ENCODE results near the gene USP6.
"Not testable (repeated sequence)": the region's sequence is repeated elsewhere in the genome, so short reads cannot be mapped to it uniquely, and the experiment has no call there.

The USP6 gene

GRCh38 chr17:5122056-5122455 lies 6.2 kb downstream of the USP6 start:
- DNase-seq (ENCODE audit: low read depth, low spot score): not testable (repeated sequence)

GRCh38 chr17:5122586-5123342 lies 6.9 kb downstream of the USP6 start:
- no peak for DNase-seq (ENCODE audit: low read depth, low spot score)

- no peak for DNase-seq (ENCODE audit: low read depth, low spot score)
Measured at GRCh38 chr17:5123343-5124124, 7.7 kb downstream of the USP6 start.

GRCh38 chr17:5124125-5124760 lies 8.4 kb downstream of the USP6 start:
- not testable (repeated sequence) for DNase-seq (ENCODE audit: low read depth, low spot score)

GRCh38 chr17:5124896-5125295 lies 9.1 kb downstream of the USP6 start:
- DNase-seq (ENCODE audit: low read depth, low spot score): not testable (repeated sequence)

GRCh38 chr17:5126719-5127488 lies 11.1 kb downstream of the USP6 start:
- DNase-seq (ENCODE audit: low read depth, low spot score): no peak

- no peak for DNase-seq (ENCODE audit: low read depth, low spot score)
Measured at GRCh38 chr17:5127910-5128309, 12.1 kb downstream of the USP6 start.

GRCh38 chr17:5128387-5128786 lies 12.6 kb downstream of the USP6 start:
- not testable (repeated sequence) for DNase-seq (ENCODE audit: low read depth, low spot score)

GRCh38 chr17:5128905-5129535 lies 13.2 kb downstream of the USP6 start:
- no peak for DNase-seq (ENCODE audit: low read depth, low spot score)

- DNase-seq (ENCODE audit: low read depth, low spot score): not testable (repeated sequence)
Measured at GRCh38 chr17:5129770-5130169, 13.9 kb downstream of the USP6 start.

GRCh38 chr17:5130261-5130660 lies 14.4 kb downstream of the USP6 start:
- not testable (repeated sequence) for DNase-seq (ENCODE audit: low read depth, low spot score)

GRCh38 chr17:5130687-5131086 lies 14.9 kb downstream of the USP6 start:
- not testable (repeated sequence) for DNase-seq (ENCODE audit: low read depth, low spot score)

GRCh38 chr17:5131146-5131715 lies 15.4 kb downstream of the USP6 start:
- no peak for DNase-seq (ENCODE audit: low read depth, low spot score)

- DNase-seq (ENCODE audit: low read depth, low spot score): not testable (repeated sequence)
Measured at GRCh38 chr17:5131799-5132502, 16.1 kb downstream of the USP6 start.

- DNase-seq (ENCODE audit: low read depth, low spot score): not testable (repeated sequence)
Measured at GRCh38 chr17:5132503-5133225, 16.8 kb downstream of the USP6 start.

GRCh38 chr17:5133311-5133710 lies 17.5 kb downstream of the USP6 start:
- DNase-seq (ENCODE audit: low read depth, low spot score): no peak

- DNase-seq (ENCODE audit: low read depth, low spot score): not testable (repeated sequence)
Measured at GRCh38 chr17:5133961-5134360, 18.1 kb downstream of the USP6 start.

- DNase-seq (ENCODE audit: low read depth, low spot score): not testable (repeated sequence)
Measured at GRCh38 chr17:5134571-5134970, 18.7 kb downstream of the USP6 start.

GRCh38 chr17:5135131-5135712 lies 19.4 kb downstream of the USP6 start:
- DNase-seq (ENCODE audit: low read depth, low spot score): not testable (repeated sequence)
